BE2C (cell line): ENCODE data around the gene CCDC169.
"Not testable (repeated sequence)": the region's sequence is repeated elsewhere in the genome, so short reads cannot be mapped to it uniquely, and the experiment has no call there.

Source experiments
- DNase-seq: peaks from one replicate; pipeline ENCODE4 v3.0.0-alpha.2; 2020
- H3K27me3 ChIP-seq: fragments of 250-450 bp; sonication (Bioruptor Pico); 2 replicates; pipeline ENCODE4 v1.5.1; 2020; ENCODE audit warnings: mild to moderate bottlenecking
- H3K36me3 ChIP-seq: fragments of 250-450 bp; sonication (Bioruptor Pico); 2 replicates; pipeline ENCODE4 v1.5.1; 2020; ENCODE audit warnings: mild to moderate bottlenecking
- H3K4me1 ChIP-seq: fragments of 250-450 bp; sonication (Bioruptor Pico); 2 replicates; pipeline ENCODE4 v1.5.1; 2020
- H3K4me3 ChIP-seq: 2 replicates; pipeline ENCODE4 v1.5.1; 2011; ENCODE audit warnings: low read depth, low read length
- H3K9me3 ChIP-seq: fragments of 250-450 bp; sonication (Bioruptor Pico); 2 replicates; pipeline ENCODE4 v1.5.1; 2020
- CTCF ChIP-seq: IDR thresholded peaks from 2 replicates; pipeline ENCODE4 v1.5.1; 2012; ENCODE audit warnings: mild to moderate bottlenecking, low read depth, low read length

The CCDC169 gene

GRCh38 chr13:36343766-36344165 lies 46.2 kb upstream of the CCDC169 start:
- H3K36me3 ChIP-seq, result no peaks in the 10 kb centered on the region
- TF ChIP-seq CTCF, result no peak
- no peak for DNase-seq
- no peaks in the 10 kb centered on the region for H3K9me3 ChIP-seq
- no peaks in the 10 kb centered on the region for H3K27me3 ChIP-seq
- H3K4me3 ChIP-seq, result no peak overlapping the region
- no peaks in the 10 kb centered on the region for H3K4me1 ChIP-seq

- Histone ChIP-seq H3K27me3 (no peaks in the 10 kb centered on the region), H3K4me1 (no peaks in the 10 kb centered on the region), H3K9me3 (no peaks in the 10 kb centered on the region), H3K4me3 (no peak overlapping the region), H3K36me3 (no peaks in the 10 kb centered on the region)
- no peak for DNase-seq
- no peak for TF ChIP-seq CTCF
These were observed 45.1 kb upstream of the CCDC169 start for GRCh38 chr13:36342715-36343114.

- Histone ChIP-seq H3K36me3 (no peaks in the 10 kb centered on the region), H3K4me3 (no peak overlapping the region), H3K4me1 (no peaks in the 10 kb centered on the region), H3K9me3 (no peaks in the 10 kb centered on the region), H3K27me3 (no peaks in the 10 kb centered on the region)
- DNase-seq, result no peak
- no peak for TF ChIP-seq CTCF
These were observed 44.1 kb upstream of the CCDC169 start for GRCh38 chr13:36341718-36342117.

- Histone ChIP-seq H3K4me1 (no peaks in the 10 kb centered on the region), H3K9me3 (no peaks in the 10 kb centered on the region), H3K4me3 (no peak overlapping the region), H3K27me3 (no peaks in the 10 kb centered on the region), H3K36me3 (no peaks in the 10 kb centered on the region)
- no peak for DNase-seq
- no peak for TF ChIP-seq CTCF
These were observed 42.1 kb upstream of the CCDC169 start for GRCh38 chr13:36339600-36340155.

GRCh38 chr13:36337938-36338641 lies 40.5 kb upstream of the CCDC169 start:
- H3K4me3 ChIP-seq, result no peak overlapping the region
- DNase-seq, result no peak
- H3K27me3 ChIP-seq, result no peaks in the 10 kb centered on the region
- no peaks in the 10 kb centered on the region for H3K36me3 ChIP-seq
- no peaks in the 10 kb centered on the region for H3K9me3 ChIP-seq
- H3K4me1 ChIP-seq, result no peaks in the 10 kb centered on the region
- peak; percentile 17 for TF ChIP-seq CTCF

GRCh38 chr13:36332986-36333385 lies 35.4 kb upstream of the CCDC169 start:
- Histone ChIP-seq H3K9me3 (no peaks in the 10 kb centered on the region), H3K4me1 (no peaks in the 10 kb centered on the region), H3K27me3 (no peaks in the 10 kb centered on the region), H3K4me3 (no peak overlapping the region), H3K36me3 (no peaks in the 10 kb centered on the region; the same call in none of the 2 replicates)
- TF ChIP-seq CTCF, result no peak
- no peak for DNase-seq

GRCh38 chr13:36332255-36332654 lies 34.6 kb upstream of the CCDC169 start:
- not testable (repeated sequence) for H3K36me3 ChIP-seq, H3K4me3 ChIP-seq, H3K27me3 ChIP-seq, H3K9me3 ChIP-seq, H3K4me1 ChIP-seq, DNase-seq
